NCI-H1048 (cell line): ENCODE data around the gene KIF12.
A peak's percentile ranks its signal among the peaks of the same experiment; 100 is the strongest.

Experiments used
- DNase-seq: peaks from one replicate; lab custom pipeline; 2025; lab: John Stamatoyannopoulos, UW

Gene KIF12

DNA sequence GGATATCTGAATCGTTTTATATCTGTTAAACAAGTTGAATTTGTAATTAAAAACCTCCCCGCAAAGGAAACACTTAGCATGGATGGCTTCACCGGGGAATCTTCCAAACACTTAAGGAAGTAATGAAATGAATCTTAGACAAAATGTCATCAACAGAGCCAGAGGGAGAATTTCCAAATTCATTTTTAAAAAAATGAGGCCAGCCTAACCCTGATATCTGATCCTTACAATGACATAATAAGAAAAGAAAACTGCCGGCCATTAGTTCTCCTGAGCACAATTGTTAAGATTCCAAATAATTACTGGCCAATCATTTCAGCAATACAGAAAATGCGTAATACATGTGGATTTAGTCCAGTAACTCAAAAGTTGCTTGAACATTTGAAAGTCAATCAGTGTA is 6.1 kb upstream of the KIF12 start:
- DNase-seq = no peak

GRCh38 chr9:114102484-114102883 is 3.4 kb upstream of the KIF12 start:
- DNase-seq = no peak

DNA sequence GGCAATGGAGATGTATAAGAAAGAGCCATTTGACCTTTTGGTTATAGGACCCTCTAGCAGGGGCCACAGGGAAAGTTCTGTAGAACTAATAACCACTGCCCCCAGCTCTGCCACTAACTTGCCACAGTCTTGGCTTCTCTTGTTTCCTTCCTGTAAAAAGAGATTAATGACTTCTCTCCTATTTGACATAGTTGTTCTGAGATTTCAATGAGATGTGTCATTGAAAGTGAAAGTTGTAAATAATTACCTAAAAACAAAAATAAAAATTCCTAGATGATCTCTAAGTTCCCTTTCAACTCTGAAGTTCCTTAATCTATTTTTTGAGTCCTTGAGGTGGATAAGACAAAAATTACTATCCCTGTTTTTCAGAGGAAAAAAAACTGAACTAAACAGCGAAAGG is 1.4 kb upstream of the KIF12 start:
- no peak for DNase-seq

GRCh38 chr9:114099669-114100270 is 678 bp upstream of the KIF12 start:
- no peak for DNase-seq

GRCh38 chr9:114098021-114098935 is 814 bp downstream of the KIF12 start:
- peak; percentile 13 for DNase-seq

DNA sequence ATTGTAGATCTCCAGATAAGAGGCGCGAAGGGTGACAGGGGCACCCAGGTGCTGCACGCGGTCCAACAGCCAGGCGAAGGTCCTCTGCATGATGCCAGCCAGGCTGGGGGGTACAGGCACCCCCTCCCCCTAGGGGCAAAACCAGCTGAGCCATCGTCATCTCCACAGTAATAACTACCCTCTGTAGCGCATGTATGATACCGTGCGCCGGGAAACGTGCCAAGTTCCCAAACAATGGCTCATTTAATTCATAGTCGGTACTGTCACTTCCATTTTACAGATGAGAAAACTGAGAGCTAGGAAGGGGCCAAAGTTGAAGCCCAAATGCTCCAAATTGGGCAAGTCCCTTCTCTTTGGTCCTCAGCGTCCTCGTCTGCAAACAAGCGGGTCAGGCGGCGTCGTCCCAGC is 1.5 kb downstream of the KIF12 start:
- no peak for DNase-seq

- no peak for DNase-seq
Observed at GRCh38 chr9:114096866-114097612, 2.1 kb downstream of the KIF12 start.

DNA sequence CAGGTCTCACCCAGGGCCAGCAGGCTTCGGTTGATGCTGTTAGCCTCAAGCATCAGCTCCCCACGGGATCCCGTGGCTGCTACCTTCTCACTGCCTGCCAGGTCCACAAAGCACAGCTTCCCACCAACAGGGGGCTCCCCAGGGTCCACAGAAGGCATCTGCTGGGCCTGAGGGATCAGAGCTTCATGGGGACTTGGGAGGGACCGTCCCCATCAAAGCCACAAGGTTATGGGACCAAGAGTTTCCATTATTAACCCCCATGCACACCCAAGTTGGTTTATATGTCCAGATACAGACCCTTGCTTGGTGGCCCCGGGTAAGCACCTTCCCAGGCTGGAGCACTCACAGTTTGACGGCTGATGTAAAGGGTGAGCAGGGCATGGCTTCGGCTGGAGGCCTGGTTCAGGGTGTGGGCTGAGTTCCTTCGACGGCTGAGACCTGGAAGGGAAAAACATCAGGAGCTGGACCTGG is 3.0 kb downstream of the KIF12 start:
- DNase-seq = no peak

GRCh38 chr9:114094971-114095370 is 4.1 kb downstream of the KIF12 start:
- no peak for DNase-seq

- no peak for DNase-seq
Observed at GRCh38 chr9:114093761-114094505, 5.2 kb downstream of the KIF12 start.

- no peak for DNase-seq
Observed at GRCh38 chr9:114093031-114093471, 6.0 kb downstream of the KIF12 start.

GRCh38 chr9:114092336-114092735 is 6.8 kb downstream of the KIF12 start:
- DNase-seq = no peak

GRCh38 chr9:114091711-114092110 is 7.4 kb downstream of the KIF12 start:
- DNase-seq = no peak

GRCh38 chr9:114090798-114091197 is 8.3 kb downstream of the KIF12 start:
- DNase-seq = no peak

GRCh38 chr9:114089206-114089840 is 9.8 kb downstream of the KIF12 start:
- no peak for DNase-seq

DNA sequence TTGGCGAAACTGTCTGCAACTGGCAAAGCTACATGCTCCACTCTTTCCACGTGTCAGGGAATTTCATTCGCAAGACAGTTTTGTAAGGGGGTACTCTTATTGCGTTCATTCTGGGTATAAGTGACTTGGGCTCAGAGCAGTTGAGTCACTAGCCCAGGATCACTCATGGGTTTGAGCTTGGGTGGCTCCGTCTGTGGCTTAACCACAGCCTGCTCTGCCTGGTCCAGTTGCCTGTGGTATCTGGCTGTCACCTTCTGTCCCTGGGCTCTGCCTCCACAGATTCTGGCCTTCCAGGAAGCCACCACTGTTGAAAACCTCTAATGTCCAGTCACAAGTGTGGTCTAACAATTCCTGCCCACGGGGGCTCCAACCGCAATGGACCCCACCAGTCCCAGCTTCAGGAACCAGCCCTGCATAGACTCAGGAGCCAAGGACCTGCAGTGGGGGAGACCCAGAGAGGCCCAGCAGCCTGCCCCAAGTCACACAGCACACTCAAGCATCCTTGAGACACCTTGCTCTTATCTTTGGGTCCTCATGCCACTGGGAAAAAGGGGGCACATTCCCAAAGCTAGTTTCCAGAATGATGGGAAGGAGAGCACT is 10.4 kb downstream of the KIF12 start:
- DNase-seq = no peak

- DNase-seq = no peak
Observed at GRCh38 chr9:114087721-114088120, 11.4 kb downstream of the KIF12 start.

DNA sequence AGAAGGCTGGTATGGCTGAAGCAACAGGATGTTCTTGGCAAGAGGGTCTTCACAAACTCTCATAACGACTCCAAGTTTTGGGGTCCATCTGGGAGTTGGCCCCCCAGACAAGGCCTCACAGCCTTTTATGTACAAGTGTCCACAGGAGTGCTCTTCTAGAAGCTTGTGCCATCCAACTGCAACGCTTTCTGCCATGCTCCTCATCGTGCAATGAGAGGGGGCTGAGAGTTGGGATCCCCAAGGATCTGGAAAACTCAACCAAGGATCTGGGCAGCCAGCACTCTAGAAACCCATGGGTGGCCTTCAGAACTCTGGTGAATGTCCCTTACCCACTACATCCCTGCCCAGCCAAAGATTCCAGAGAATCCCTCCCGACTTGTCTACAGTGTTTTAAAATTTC is 12.5 kb downstream of the KIF12 start:
- DNase-seq = no peak

DNA sequence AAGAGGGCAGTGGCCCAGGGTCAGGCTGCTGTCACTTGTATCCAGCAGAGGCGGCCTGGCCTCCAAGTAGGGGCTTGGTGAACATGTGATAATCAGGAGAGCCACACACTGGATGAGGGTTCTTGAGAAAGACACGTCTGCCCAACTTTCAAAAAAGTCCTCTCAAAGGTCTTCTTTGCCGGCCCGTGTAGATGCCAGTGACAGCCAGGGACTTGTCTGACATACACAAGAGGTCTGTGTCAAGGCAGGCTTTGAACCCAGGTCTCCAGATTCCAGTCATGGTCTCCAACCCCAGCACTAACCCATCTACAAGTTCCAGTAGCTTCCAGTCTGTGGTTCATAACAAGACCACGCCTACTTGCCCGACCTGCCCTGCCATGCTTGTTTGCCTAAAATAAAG is 13.1 kb downstream of the KIF12 start:
- no peak for DNase-seq

DNA sequence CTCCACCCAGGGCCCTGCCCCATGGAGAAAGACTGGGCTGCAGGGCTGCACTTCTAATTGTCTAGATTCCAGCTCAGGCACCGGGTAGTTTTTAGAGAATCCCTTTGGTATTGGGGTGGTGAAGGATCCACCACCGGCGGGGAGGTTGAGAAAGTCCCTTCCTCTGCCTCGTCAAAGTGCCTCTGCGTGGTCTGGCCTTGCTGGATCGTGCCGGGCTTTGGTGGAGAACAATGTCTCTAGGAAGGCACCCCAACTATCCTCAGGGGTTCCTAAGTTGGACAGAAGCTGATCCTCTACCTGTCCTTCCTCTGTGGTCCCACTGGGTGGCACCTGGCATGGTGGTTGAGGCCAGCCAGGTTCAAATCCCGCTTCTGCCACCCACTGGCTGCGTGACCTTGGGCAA is 13.7 kb downstream of the KIF12 start:
- no peak for DNase-seq
